Astrocyte of the spinal cord (primary cell): Measurements from ENCODE around the gene LONRF3.
A peak's percentile ranks its signal among the peaks of the same experiment; 100 is the strongest.

Experiments
- DNase-seq: peaks from one replicate; pipeline ENCODE4 v3.0.0; 2011; ENCODE audit warnings: low read depth, low spot score
- H3K4me3 ChIP-seq: 2 replicates; pipeline ENCODE4 v1.5.1; 2011; ENCODE audit warnings: low read depth, mild to moderate bottlenecking, low read length, moderate library complexity
- in situ Hi-C: cut with HindIII; loops from 2 replicates; pipeline ENCODE4 v1.10.0; 2017; ENCODE audit warnings: low sequenced_read_pairs
- TF ChIP-seq, protein P1 (sequence below): IDR thresholded peaks from 2 replicates; pipeline ENCODE4 v1.5.1; 2012; ENCODE audit warnings: low read depth, mild to moderate bottlenecking, low read length, inconsistent platforms

Gene LONRF3

DNA sequence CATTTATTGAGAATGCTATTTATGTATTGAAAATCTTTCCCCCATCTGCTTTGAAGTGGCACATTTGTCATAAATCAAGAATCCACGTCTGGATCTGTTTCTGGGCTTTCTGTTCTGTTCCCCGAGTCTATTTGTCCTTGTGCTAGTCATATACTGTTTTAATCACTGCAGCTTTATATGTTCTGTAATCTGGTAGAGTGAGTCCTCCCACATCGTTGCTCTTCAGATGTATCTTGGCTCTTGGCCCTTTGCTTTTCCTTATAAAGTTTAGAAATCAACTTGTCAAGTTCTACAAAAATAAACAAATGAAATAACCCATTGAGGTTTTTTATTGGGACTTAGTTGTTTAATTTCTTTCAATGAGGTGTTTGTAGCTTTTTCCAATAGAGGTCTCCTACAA is 29.0 kb downstream of the LONRF3 start:
- in situ Hi-C loops: no loop called here
- TF ChIP-seq, protein P1, sequence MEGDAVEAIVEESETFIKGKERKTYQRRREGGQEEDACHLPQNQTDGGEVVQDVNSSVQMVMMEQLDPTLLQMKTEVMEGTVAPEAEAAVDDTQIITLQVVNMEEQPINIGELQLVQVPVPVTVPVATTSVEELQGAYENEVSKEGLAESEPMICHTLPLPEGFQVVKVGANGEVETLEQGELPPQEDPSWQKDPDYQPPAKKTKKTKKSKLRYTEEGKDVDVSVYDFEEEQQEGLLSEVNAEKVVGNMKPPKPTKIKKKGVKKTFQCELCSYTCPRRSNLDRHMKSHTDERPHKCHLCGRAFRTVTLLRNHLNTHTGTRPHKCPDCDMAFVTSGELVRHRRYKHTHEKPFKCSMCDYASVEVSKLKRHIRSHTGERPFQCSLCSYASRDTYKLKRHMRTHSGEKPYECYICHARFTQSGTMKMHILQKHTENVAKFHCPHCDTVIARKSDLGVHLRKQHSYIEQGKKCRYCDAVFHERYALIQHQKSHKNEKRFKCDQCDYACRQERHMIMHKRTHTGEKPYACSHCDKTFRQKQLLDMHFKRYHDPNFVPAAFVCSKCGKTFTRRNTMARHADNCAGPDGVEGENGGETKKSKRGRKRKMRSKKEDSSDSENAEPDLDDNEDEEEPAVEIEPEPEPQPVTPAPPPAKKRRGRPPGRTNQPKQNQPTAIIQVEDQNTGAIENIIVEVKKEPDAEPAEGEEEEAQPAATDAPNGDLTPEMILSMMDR: no peak
- no peak for DNase-seq
- H3K4me3 ChIP-seq: no peak overlapping the region

DNA sequence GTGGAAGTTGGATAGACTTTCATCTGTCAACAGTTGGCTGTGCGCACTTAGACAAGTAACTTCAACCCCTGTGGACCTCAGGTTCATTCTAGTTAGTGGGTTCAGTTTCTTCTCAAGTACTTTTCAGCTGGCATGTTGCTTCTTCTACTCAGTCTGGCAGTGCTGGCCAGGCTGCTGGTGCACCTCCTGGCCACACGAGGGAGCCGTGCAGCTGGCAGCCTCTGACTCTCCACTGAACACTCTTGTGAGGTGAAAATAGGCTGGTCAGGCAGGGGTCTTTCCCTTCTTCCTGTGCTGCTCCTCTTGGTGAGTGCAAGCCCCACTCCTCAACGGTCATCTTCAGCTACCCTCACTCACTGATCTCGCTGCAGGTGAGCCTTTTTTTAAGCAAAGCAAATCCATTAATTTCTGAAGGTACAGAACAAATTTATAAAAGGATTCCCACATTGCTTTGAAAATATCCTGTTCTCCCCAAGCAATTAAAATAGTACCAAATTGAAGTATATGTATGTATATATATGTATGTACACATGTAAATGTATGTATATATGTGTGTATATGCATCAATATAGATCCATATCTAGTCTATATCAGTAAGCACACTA is 30.6 kb downstream of the LONRF3 start:
- DNase-seq: peak; percentile 36
- in situ Hi-C loops: no loop called here
- TF ChIP-seq, protein P1: peak; percentile 97
- no peak overlapping the region for H3K4me3 ChIP-seq

DNA sequence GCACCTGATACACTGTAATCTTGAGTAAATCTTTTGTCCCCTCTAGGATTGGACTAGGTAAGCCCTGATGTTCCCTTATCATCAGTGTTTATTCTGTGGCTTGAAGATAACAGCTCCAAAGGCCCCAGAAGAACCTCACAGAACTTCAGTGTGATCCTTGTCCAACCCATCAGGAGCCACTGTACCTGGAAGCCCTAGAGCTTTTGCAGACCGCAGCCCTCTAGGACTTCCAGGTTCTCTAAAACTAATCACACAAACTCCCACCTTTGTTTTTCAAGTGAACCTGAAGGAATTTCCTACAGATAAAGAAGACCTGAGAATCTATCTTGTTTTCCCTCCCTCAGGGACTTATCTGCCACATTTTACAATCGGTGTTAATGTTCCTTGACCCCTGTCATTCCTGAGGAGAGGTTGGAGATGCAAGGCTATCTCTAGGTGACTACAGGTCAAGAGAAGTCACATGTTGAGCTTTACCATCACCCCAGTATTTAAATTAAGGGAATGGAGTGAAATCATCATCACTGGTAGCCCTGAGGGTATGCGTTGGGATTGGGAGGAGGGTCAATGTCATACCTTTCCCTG is 32.9 kb downstream of the LONRF3 start:
- no peak for DNase-seq
- H3K4me3 ChIP-seq: no peak overlapping the region
- in situ Hi-C loops: no loop called here
- TF ChIP-seq, protein P1: no peak

DNA sequence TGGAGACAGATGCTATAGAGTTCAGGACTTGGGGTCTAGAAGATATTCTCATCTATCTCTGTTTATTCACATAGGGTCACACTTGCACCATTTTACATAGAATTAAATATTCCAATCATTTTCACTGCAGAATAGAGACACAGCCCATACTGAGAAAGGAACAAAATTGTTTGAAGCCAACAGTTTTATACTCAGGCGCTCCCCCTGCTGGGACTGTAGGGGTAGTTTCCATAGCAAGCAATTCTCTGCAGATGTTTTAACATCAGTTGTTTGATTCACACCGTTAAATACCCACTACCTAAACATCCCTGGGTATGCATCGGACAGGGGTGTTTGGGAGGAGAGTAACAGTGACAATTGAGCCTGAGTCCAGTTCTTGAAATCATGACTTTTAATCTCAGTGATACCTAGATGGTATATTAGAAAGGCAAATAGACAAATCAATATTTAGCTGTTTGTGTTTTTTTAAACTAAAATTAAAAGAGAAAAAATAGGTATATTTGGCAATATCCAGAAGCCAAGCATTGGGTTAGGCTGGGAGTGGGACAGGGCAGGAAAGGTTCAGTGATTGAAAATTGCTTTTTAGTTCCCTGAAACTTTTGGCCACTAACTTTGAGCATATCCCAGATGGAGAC is 33.8 kb downstream of the LONRF3 start:
- DNase-seq: peak; percentile 23
- no peak overlapping the region for H3K4me3 ChIP-seq
- in situ Hi-C loops: no loop called here
- TF ChIP-seq, protein P1: peak; percentile 74

- TF ChIP-seq, protein P1: no peak
- in situ Hi-C loops: no loop called here
- DNase-seq: no peak
- no peak overlapping the region for H3K4me3 ChIP-seq
Observed at GRCh38 chrX:119009071-119009470, 34.7 kb downstream of the LONRF3 start.

- H3K4me3 ChIP-seq: no peak overlapping the region
- TF ChIP-seq, protein P1: no peak
- no peak for DNase-seq
- in situ Hi-C loops: no loop called here
Observed at GRCh38 chrX:119010491-119010890, 36.1 kb downstream of the LONRF3 start.
